ENCODE data around the gene PROB1.

DNA sequence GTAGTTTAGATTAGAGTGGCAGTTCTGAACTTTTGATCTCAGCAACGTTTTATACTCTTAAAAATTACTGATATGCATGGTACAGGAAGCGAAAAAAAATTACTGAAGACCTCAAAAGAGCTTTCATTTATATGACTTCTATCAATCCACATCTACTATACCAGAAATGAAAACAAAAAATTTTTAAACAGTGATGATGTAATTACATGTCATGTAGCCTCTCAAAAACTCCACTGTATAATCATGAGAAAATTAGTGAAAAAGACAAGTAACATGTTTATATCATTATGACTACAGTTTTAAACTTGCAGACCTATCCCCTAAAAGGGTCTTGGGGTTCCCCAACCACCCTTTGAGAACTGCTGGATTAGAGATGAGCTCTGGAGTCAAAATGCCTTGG, 35.1 kb upstream of the PROB1 start:
- TF ChIP-seq, protein P1, sequence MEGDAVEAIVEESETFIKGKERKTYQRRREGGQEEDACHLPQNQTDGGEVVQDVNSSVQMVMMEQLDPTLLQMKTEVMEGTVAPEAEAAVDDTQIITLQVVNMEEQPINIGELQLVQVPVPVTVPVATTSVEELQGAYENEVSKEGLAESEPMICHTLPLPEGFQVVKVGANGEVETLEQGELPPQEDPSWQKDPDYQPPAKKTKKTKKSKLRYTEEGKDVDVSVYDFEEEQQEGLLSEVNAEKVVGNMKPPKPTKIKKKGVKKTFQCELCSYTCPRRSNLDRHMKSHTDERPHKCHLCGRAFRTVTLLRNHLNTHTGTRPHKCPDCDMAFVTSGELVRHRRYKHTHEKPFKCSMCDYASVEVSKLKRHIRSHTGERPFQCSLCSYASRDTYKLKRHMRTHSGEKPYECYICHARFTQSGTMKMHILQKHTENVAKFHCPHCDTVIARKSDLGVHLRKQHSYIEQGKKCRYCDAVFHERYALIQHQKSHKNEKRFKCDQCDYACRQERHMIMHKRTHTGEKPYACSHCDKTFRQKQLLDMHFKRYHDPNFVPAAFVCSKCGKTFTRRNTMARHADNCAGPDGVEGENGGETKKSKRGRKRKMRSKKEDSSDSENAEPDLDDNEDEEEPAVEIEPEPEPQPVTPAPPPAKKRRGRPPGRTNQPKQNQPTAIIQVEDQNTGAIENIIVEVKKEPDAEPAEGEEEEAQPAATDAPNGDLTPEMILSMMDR (IDR thresholded peaks at IDR 0.05; ENCODE audit: insufficient read depth, low read length, poor library complexity, severe bottlenecking): no peak
- no peak for TF ChIP-seq EZH2phosphoT487 (conservative IDR thresholded peaks at IDR 0.05; ENCODE audit: low read length)

Data from SU-DHL-6 (cell line).